Raji (cell line): ENCODE data around the gene C16orf74.

Experiments used
- POLR2A ChIP-seq: IDR thresholded peaks from 2 replicates; pipeline ENCODE4 v1.6.1; 2011; ENCODE audit warnings: low read depth, low read length, control low read depth; ENCODE audit not compliant: insufficient read depth

C16orf74 gene

GRCh38 chr16:85681255-85681654 is 69.6 kb downstream of the C16orf74 start:
- TF ChIP-seq POLR2A: no peak

GRCh38 chr16:85680352-85680944 is 70.4 kb downstream of the C16orf74 start:
- TF ChIP-seq POLR2A: no peak

- no peak for TF ChIP-seq POLR2A
These were observed 71.0 kb downstream of the C16orf74 start for GRCh38 chr16:85679870-85680269.

- no peak for TF ChIP-seq POLR2A
These were observed 72.1 kb downstream of the C16orf74 start for GRCh38 chr16:85678821-85679220.

- no peak for TF ChIP-seq POLR2A
These were observed 72.9 kb downstream of the C16orf74 start for GRCh38 chr16:85678016-85678415.

GRCh38 chr16:85677383-85677967 is 73.4 kb downstream of the C16orf74 start:
- TF ChIP-seq POLR2A: no peak

GRCh38 chr16:85676466-85676865 is 74.4 kb downstream of the C16orf74 start:
- no peak for TF ChIP-seq POLR2A

GRCh38 chr16:85675251-85675874 is 75.5 kb downstream of the C16orf74 start:
- TF ChIP-seq POLR2A: no peak

- TF ChIP-seq POLR2A: no peak
These were observed 76.1 kb downstream of the C16orf74 start for GRCh38 chr16:85674828-85675227.

- TF ChIP-seq POLR2A: no peak
These were observed 76.5 kb downstream of the C16orf74 start for GRCh38 chr16:85674418-85674755.

GRCh38 chr16:85673529-85674417 is 77.1 kb downstream of the C16orf74 start:
- TF ChIP-seq POLR2A: no peak

GRCh38 chr16:85670840-85671239 is 80.1 kb downstream of the C16orf74 start:
- no peak for TF ChIP-seq POLR2A

- TF ChIP-seq POLR2A: no peak
These were observed 82.0 kb downstream of the C16orf74 start for GRCh38 chr16:85668676-85669424.

GRCh38 chr16:85667841-85668413 is 83.0 kb downstream of the C16orf74 start:
- no peak for TF ChIP-seq POLR2A

GRCh38 chr16:85667261-85667660 is 83.6 kb downstream of the C16orf74 start:
- TF ChIP-seq POLR2A: no peak

- TF ChIP-seq POLR2A: no peak
These were observed 85.0 kb downstream of the C16orf74 start for GRCh38 chr16:85665929-85666328.
